Activated naive CD4-positive, alpha-beta T cell treated with anti-CD3 and anti-CD28 coated beads, Interleukin-2, amount 50 U/mL, for 16 hours (primary cell): ENCODE measurements around the gene LEMD1.
"Not testable (repeated sequence)": the region's sequence is repeated elsewhere in the genome, so short reads cannot be mapped to it uniquely, and the experiment has no call there.

ENCODE experiments used
- DNase-seq: peaks from one replicate; pipeline ENCODE4 v3.0.0-alpha.2; 2020

The LEMD1 gene

GRCh38 chr1:205446828-205447227, 25.0 kb upstream of the LEMD1 start:
- no peak for DNase-seq

GRCh38 chr1:205445646-205445935, 23.7 kb upstream of the LEMD1 start:
- no peak for DNase-seq

GRCh38 chr1:205444931-205445645, 23.2 kb upstream of the LEMD1 start:
- DNase-seq, result no peak

GRCh38 chr1:205444300-205444930, 22.6 kb upstream of the LEMD1 start:
- no peak for DNase-seq

GRCh38 chr1:205443585-205444299, 21.9 kb upstream of the LEMD1 start:
- no peak for DNase-seq

GRCh38 chr1:205442051-205442725, 20.3 kb upstream of the LEMD1 start:
- no peak for DNase-seq

- DNase-seq, result no peak
Measured at GRCh38 chr1:205441716-205442050, 19.8 kb upstream of the LEMD1 start.

- no peak for DNase-seq
Measured at GRCh38 chr1:205441318-205441633, 19.4 kb upstream of the LEMD1 start.

GRCh38 chr1:205440476-205441317, 18.8 kb upstream of the LEMD1 start:
- peak; percentile 62 for DNase-seq

GRCh38 chr1:205440121-205440475, 18.2 kb upstream of the LEMD1 start:
- no peak for DNase-seq

GRCh38 chr1:205438213-205439158, 16.6 kb upstream of the LEMD1 start:
- DNase-seq, result no peak

GRCh38 chr1:205437570-205437969, 15.7 kb upstream of the LEMD1 start:
- no peak for DNase-seq

GRCh38 chr1:205436776-205437410, 15.0 kb upstream of the LEMD1 start:
- no peak for DNase-seq

GRCh38 chr1:205435578-205436573, 14.0 kb upstream of the LEMD1 start:
- no peak for DNase-seq

- DNase-seq, result no peak
Measured at GRCh38 chr1:205434738-205435137, 12.9 kb upstream of the LEMD1 start.

GRCh38 chr1:205432692-205433091, 10.8 kb upstream of the LEMD1 start:
- DNase-seq, result not testable (repeated sequence)

GRCh38 chr1:205432116-205432515, 10.3 kb upstream of the LEMD1 start:
- DNase-seq, result no peak

GRCh38 chr1:205430696-205431305, 8.9 kb upstream of the LEMD1 start:
- DNase-seq, result peak; percentile 66
